HG03521 (cell line): ENCODE results near the gene AJM1.

ENCODE experiments used
- ATAC-seq: cut with Tn5 transposase; IDR thresholded peaks from one replicate; pipeline ENCODE4 v1.9.1; 2021; ENCODE audit warnings: mild to moderate bottlenecking, moderate library complexity; ENCODE audit not compliant: unreplicated experiment

Gene AJM1

GRCh38 chr9:136853596-136854112, 11.4 kb downstream of the AJM1 start:
- ATAC-seq, result no peak

GRCh38 chr9:136854113-136854841, 12.0 kb downstream of the AJM1 start:
- no peak for ATAC-seq

GRCh38 chr9:136854842-136855460, 12.7 kb downstream of the AJM1 start:
- no peak for ATAC-seq

- ATAC-seq, result no peak
These were observed 13.3 kb downstream of the AJM1 start for GRCh38 chr9:136855461-136856078.

- ATAC-seq, result no peak
These were observed 13.8 kb downstream of the AJM1 start for GRCh38 chr9:136856079-136856476.

- ATAC-seq, result no peak
These were observed 14.4 kb downstream of the AJM1 start for GRCh38 chr9:136856541-136857141.

- no peak for ATAC-seq
These were observed 14.9 kb downstream of the AJM1 start for GRCh38 chr9:136857166-136857565.

- no peak for ATAC-seq
These were observed 15.5 kb downstream of the AJM1 start for GRCh38 chr9:136857581-136858412.

GRCh38 chr9:136858452-136858843, 16.2 kb downstream of the AJM1 start:
- ATAC-seq, result no peak

GRCh38 chr9:136858844-136859757, 16.8 kb downstream of the AJM1 start:
- no peak for ATAC-seq

GRCh38 chr9:136860529-136860928, 18.3 kb downstream of the AJM1 start:
- ATAC-seq, result no peak

GRCh38 chr9:136860933-136861873, 18.9 kb downstream of the AJM1 start:
- no peak for ATAC-seq

- ATAC-seq, result no peak
These were observed 19.7 kb downstream of the AJM1 start for GRCh38 chr9:136861874-136862457.

- ATAC-seq, result no peak
These were observed 20.8 kb downstream of the AJM1 start for GRCh38 chr9:136862849-136863622.

GRCh38 chr9:136863623-136864273, 21.5 kb downstream of the AJM1 start:
- no peak for ATAC-seq

GRCh38 chr9:136865041-136865767, 22.9 kb downstream of the AJM1 start:
- no peak for ATAC-seq
